Measurements from ENCODE around the gene ART1.
"Not testable (repeated sequence)": the region's sequence is repeated elsewhere in the genome, so short reads cannot be mapped to it uniquely, and the experiment has no call there.

- TF ChIP-seq CTCF (IDR thresholded peaks at IDR 0.05; ENCODE audit: insufficient read depth, low read depth, low read length); EZH2 (IDR thresholded peaks at IDR 0.05; ENCODE audit: insufficient read depth, low read length): not testable (repeated sequence)
Observed at GRCh38 chr11:3657331-3657730, 12.4 kb downstream of the ART1 start.
